RWPE2 (cell line): Measurements from ENCODE around the gene MRGPRF.
A peak's percentile ranks its signal among the peaks of the same experiment; 100 is the strongest.

Experiments used
- ATAC-seq: fragments of 200-7000 bp; cut with Tn5 transposase; 3 replicates; pipeline ENCODE4 v1.9.1; 2021; ENCODE audit warnings: low read depth
- DNase-seq: peaks from one replicate; pipeline ENCODE4 v3.0.0-alpha.2; 2020; ENCODE audit warnings: low spot score
- H3K27ac ChIP-seq: fragments of 450-650 bp; 2 replicates; pipeline ENCODE4 v1.5.1; 2017; ENCODE audit warnings: mild to moderate bottlenecking; ENCODE audit not compliant: poor library complexity, severe bottlenecking
- H3K27me3 ChIP-seq: fragments of 250-450 bp; sonication (Bioruptor Pico); 2 replicates; pipeline ENCODE4 v1.5.1; 2021; ENCODE audit warnings: mild to moderate bottlenecking, moderate library complexity; ENCODE audit not compliant: insufficient read depth, poor library complexity, severe bottlenecking
- H3K36me3 ChIP-seq: fragments of 250-450 bp; sonication (Bioruptor Pico); 2 replicates; pipeline ENCODE4 v1.5.1; 2020; ENCODE audit warnings: low read depth, mild to moderate bottlenecking, moderate library complexity
- H3K4me1 ChIP-seq: fragments of 250-450 bp; sonication (Bioruptor Pico); 2 replicates; pipeline ENCODE4 v1.5.1; 2021; ENCODE audit warnings: mild to moderate bottlenecking, moderate library complexity; ENCODE audit not compliant: insufficient read depth, poor library complexity, severe bottlenecking
- H3K4me3 ChIP-seq: fragments of 250-450 bp; sonication (Bioruptor Pico); 2 replicates; pipeline ENCODE4 v1.5.1; 2021; ENCODE audit warnings: mild to moderate bottlenecking, moderate library complexity; ENCODE audit not compliant: severe bottlenecking
- H3K9me3 ChIP-seq: fragments of 250-450 bp; sonication (Bioruptor Pico); 2 replicates; pipeline ENCODE4 v1.5.1; 2021; ENCODE audit warnings: mild to moderate bottlenecking, moderate library complexity; ENCODE audit not compliant: severe bottlenecking
- TF ChIP-seq, protein P1 (sequence below): fragments of 450-650 bp; IDR thresholded peaks from one replicate; pipeline ENCODE4 v1.5.1; 2017; ENCODE audit warnings: mild to moderate bottlenecking, moderate library complexity; ENCODE audit not compliant: poor library complexity, severe bottlenecking

Gene MRGPRF

GRCh38 chr11:69055598-69056516 lies 42.8 kb upstream of the MRGPRF start:
- H3K4me1 ChIP-seq = no peaks in the 10 kb centered on the region
- no peak overlapping the region for H3K27ac ChIP-seq
- no peaks in the 10 kb centered on the region for H3K9me3 ChIP-seq
- H3K27me3 ChIP-seq = no peaks in the 10 kb centered on the region
- TF ChIP-seq, protein P1, sequence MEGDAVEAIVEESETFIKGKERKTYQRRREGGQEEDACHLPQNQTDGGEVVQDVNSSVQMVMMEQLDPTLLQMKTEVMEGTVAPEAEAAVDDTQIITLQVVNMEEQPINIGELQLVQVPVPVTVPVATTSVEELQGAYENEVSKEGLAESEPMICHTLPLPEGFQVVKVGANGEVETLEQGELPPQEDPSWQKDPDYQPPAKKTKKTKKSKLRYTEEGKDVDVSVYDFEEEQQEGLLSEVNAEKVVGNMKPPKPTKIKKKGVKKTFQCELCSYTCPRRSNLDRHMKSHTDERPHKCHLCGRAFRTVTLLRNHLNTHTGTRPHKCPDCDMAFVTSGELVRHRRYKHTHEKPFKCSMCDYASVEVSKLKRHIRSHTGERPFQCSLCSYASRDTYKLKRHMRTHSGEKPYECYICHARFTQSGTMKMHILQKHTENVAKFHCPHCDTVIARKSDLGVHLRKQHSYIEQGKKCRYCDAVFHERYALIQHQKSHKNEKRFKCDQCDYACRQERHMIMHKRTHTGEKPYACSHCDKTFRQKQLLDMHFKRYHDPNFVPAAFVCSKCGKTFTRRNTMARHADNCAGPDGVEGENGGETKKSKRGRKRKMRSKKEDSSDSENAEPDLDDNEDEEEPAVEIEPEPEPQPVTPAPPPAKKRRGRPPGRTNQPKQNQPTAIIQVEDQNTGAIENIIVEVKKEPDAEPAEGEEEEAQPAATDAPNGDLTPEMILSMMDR = no peak
- DNase-seq (peak; percentile 47), ATAC-seq (no peak)
- H3K4me3 ChIP-seq = no peak overlapping the region
- H3K36me3 ChIP-seq = peaks cover 4% of the 10 kb centered on the region; the same call in 1 of the 2 replicates

- ATAC-seq (no peak), DNase-seq (no peak)
- no peaks in the 10 kb centered on the region for H3K9me3 ChIP-seq
- H3K4me1 ChIP-seq = no peaks in the 10 kb centered on the region
- H3K27ac ChIP-seq = no peak overlapping the region
- TF ChIP-seq, protein P1 = no peak
- H3K4me3 ChIP-seq = no peak overlapping the region
- H3K27me3 ChIP-seq = no peaks in the 10 kb centered on the region
- H3K36me3 ChIP-seq = peaks cover 4% of the 10 kb centered on the region; the same call in 1 of the 2 replicates
Measured at GRCh38 chr11:69055212-69055586, 42.2 kb upstream of the MRGPRF start.

DNA sequence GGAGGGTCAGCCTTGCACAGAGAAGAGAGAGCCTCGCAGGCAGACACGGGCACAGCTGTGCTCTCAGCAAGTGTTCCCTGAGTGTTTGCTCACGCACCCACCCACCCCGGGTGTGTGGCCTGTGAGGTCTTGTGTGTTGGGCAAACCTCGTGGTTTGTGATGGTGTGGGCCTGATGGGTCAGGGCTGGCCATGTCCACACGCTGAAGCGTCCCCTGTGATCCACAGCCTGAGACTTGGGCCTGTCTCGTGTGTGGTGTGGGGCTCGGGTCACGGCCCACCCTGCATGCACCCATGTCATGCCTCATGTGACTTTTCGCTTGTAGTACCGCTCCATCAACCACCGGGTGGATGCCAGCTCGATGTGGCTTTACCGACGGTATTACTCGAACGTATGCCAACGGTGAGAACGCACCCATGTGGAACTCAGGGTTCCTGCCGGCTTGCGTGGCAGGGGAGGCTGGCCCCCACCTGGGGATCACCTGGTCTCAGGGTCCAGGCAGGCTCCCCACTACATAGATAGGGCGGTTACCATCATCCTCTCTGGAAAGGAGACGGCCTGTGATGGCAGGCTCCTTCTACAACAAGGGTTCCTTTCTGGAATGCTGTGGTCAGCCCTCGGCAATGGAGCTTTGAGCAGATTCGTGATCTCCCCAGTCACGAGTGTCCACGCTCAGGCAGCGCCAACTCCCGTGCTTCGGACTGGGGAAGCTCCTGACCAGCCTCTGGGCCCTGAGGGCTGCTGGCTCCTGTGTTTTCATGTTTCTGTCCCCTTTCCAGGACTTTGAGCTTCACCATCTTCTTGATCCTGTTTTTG lies 41.6 kb upstream of the MRGPRF start:
- Histone ChIP-seq H3K9me3 (no peaks in the 10 kb centered on the region), H3K27me3 (no peaks in the 10 kb centered on the region), H3K36me3 (peaks cover 4% of the 10 kb centered on the region; the same call in 1 of the 2 replicates), H3K4me1 (no peaks in the 10 kb centered on the region), H3K27ac (no peak overlapping the region), H3K4me3 (no peak overlapping the region)
- DNase-seq (no peak), ATAC-seq (no peak)
- TF ChIP-seq, protein P1 = no peak

DNA sequence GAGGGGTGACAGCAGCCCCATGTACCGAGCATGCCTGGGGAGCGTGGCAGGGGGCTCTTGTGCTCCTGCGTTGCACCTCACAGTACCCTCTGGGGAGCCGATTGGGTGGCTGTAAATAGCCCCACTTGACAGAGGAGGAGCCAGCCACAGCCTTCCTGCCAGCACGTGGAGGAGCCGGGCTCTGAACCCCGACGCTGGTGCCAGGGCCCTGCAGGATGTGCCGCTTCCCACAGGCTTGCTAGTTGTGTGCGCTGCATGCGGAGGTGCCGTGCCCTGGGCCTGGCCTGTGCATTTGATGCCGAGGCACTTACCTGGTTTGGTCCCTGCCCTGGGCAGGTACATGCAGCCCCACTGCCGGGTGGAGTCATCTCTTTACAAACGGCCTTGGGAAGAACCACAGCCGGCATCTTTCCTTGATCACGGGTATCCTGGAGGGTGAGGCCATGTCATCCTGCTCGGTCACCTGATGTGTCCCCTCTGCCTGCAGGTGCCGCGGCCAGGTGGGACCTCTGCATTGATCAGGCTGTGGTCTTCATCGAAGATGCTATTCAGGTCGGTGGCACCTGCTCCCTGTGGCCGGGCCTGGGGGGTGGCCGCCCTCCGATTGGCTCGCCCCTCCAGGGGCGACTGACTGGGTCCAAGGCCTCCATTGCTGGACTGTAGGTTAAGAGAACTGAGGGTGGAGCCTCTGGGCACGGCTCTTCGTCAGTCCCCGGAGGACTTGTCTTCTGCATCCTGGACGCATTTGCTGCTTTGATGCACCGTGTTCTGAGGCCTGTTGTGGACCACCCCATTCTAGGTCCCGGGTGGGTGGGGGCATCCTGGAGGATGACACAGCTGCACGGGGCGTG lies 40.7 kb upstream of the MRGPRF start:
- H3K4me3 ChIP-seq = no peak overlapping the region
- H3K4me1 ChIP-seq = no peaks in the 10 kb centered on the region
- no peaks in the 10 kb centered on the region for H3K9me3 ChIP-seq
- peaks cover 4% of the 10 kb centered on the region; the same call in 1 of the 2 replicates for H3K36me3 ChIP-seq
- no peaks in the 10 kb centered on the region for H3K27me3 ChIP-seq
- TF ChIP-seq, protein P1 = no peak
- H3K27ac ChIP-seq = no peak overlapping the region
- peak; percentile 55 for DNase-seq
- no peak for ATAC-seq
